Fibroblast of lung (primary cell): ENCODE results near the gene RPS8.

Source experiments
- CTCF ChIP-seq, 2 donors: IDR thresholded peaks in 1 of 2; conservative IDR thresholded peaks in 1 of 2; 1 replicate in 1 of 2; 2 replicates in 1 of 2; pipeline ENCODE4 v1.5.1; 2011 to 2012; ENCODE audit warnings: low read length in 2 of 2, control low read depth in 1 of 2, inconsistent platforms in 1 of 2, low read depth in 1 of 2, mild to moderate bottlenecking in 1 of 2
- EZH2 ChIP-seq: IDR thresholded peaks from 2 replicates; pipeline ENCODE4 v1.5.1; 2012; ENCODE audit warnings: low read length, control low read depth, mild to moderate bottlenecking; ENCODE audit errors: missing control alignments

- no peak for TF ChIP-seq CTCF (conservative IDR thresholded peaks at IDR 0.05 in 1 of 2, IDR thresholded peaks at IDR 0.05 in 1 of 2; ENCODE audit: low read depth in 1 of 2, low read length in 2 of 2)
- TF ChIP-seq EZH2: no peak
Observed at GRCh38 chr1:44775930-44776729, 790 bp downstream of the RPS8 start.
